HFFc6 (cell line): Measurements from ENCODE around the gene DLGAP4. TPM values are rescaled to one million over a fixed set of nuclear protein-coding genes. Genes with fewer than 3 reads are reported as not detected.

Experiments
- DNase-seq: peaks from one replicate; pipeline ENCODE4 v3.0.0-alpha.2; 2018
- H3K27ac Mint-ChIP-seq: 2 replicates; pipeline ENCODE4 v1.8.0; 2020; ENCODE audit warnings: mild to moderate bottlenecking, mixed read lengths
- H3K27me3 Mint-ChIP-seq: 2 replicates; pipeline ENCODE4 v1.8.0; 2021; ENCODE audit warnings: mild to moderate bottlenecking, moderate library complexity, mixed read lengths; ENCODE audit not compliant: insufficient read depth
- H3K36me3 Mint-ChIP-seq: 2 replicates; pipeline ENCODE4 v1.8.0; 2021; ENCODE audit warnings: low read depth, mixed read lengths
- H3K4me1 Mint-ChIP-seq: 2 replicates; pipeline ENCODE4 v1.8.0; 2020; ENCODE audit warnings: low read depth, mixed read lengths
- H3K4me3 Mint-ChIP-seq: 2 replicates; pipeline ENCODE4 v1.8.0; 2020; ENCODE audit warnings: mild to moderate bottlenecking, moderate library complexity, mixed read lengths
- H3K9me3 Mint-ChIP-seq: 2 replicates; pipeline ENCODE4 v1.8.0; 2020; ENCODE audit warnings: mild to moderate bottlenecking, mixed read lengths
- total RNA-seq, 6 experiments: library from RNA; stranded (reverse); fragmentation: NEBNext Ultra II Directional; extraction: Animal tissue kit (Norgen Biotek cat#: 25700); gene quantifications; 2 replicates in 1 of 6; 3 replicates in 5 of 6; pipeline ENCODE4 v1.2.3, GENCODE V29; 2021
- TF ChIP-seq, protein P1 (sequence below): fragments of 200-600 bp; sonication (generic); IDR thresholded peaks from 2 replicates; pipeline ENCODE4 v1.5.0; 2021; ENCODE audit warnings: antibody characterized with exemption, mild to moderate bottlenecking

Gene DLGAP4
- total RNA-seq, 6 experiments from 2014 or later, result 118 to 150 (median 140) TPM

GRCh38 chr20:36317675-36318074 lies 11.5 kb downstream of the DLGAP4 start:
- Mint-ChIP-seq H3K27ac (no peak overlapping the region), H3K4me3 (no peak overlapping the region), H3K27me3 (peaks cover 26% of the 10 kb centered on the region), H3K9me3 (no peaks in the 10 kb centered on the region), H3K36me3 (no peaks in the 10 kb centered on the region), H3K4me1 (no peaks in the 10 kb centered on the region)
- no peak for DNase-seq
- TF ChIP-seq, protein P1, sequence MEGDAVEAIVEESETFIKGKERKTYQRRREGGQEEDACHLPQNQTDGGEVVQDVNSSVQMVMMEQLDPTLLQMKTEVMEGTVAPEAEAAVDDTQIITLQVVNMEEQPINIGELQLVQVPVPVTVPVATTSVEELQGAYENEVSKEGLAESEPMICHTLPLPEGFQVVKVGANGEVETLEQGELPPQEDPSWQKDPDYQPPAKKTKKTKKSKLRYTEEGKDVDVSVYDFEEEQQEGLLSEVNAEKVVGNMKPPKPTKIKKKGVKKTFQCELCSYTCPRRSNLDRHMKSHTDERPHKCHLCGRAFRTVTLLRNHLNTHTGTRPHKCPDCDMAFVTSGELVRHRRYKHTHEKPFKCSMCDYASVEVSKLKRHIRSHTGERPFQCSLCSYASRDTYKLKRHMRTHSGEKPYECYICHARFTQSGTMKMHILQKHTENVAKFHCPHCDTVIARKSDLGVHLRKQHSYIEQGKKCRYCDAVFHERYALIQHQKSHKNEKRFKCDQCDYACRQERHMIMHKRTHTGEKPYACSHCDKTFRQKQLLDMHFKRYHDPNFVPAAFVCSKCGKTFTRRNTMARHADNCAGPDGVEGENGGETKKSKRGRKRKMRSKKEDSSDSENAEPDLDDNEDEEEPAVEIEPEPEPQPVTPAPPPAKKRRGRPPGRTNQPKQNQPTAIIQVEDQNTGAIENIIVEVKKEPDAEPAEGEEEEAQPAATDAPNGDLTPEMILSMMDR, result no peak

DNA sequence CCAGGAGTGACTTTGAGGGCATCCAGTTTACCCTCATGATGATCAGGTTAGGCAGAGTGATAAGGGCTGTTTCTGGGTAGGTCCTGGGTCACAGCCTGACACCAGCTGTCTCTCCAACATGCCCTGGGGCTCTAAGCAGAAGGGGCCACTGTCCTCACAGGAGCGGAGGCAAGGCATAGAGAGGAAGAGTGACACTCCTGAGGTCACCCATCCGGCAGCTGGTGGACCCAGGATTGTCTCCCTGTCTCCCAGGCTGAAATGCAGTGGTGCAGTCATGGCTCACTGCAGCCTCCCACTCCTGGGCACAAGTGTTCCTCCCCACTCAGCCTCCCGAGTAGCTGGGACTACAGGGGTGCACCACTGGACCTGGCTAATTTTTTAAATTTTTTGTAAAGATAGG lies 12.0 kb downstream of the DLGAP4 start:
- TF ChIP-seq, protein P1, result no peak
- peaks cover 25% of the 10 kb centered on the region for H3K27me3 Mint-ChIP-seq
- no peaks in the 10 kb centered on the region for H3K9me3 Mint-ChIP-seq
- no peaks in the 10 kb centered on the region for H3K36me3 Mint-ChIP-seq
- no peak for DNase-seq
- no peak overlapping the region for H3K4me3 Mint-ChIP-seq
- H3K4me1 Mint-ChIP-seq, result no peaks in the 10 kb centered on the region
- no peak overlapping the region for H3K27ac Mint-ChIP-seq

DNA sequence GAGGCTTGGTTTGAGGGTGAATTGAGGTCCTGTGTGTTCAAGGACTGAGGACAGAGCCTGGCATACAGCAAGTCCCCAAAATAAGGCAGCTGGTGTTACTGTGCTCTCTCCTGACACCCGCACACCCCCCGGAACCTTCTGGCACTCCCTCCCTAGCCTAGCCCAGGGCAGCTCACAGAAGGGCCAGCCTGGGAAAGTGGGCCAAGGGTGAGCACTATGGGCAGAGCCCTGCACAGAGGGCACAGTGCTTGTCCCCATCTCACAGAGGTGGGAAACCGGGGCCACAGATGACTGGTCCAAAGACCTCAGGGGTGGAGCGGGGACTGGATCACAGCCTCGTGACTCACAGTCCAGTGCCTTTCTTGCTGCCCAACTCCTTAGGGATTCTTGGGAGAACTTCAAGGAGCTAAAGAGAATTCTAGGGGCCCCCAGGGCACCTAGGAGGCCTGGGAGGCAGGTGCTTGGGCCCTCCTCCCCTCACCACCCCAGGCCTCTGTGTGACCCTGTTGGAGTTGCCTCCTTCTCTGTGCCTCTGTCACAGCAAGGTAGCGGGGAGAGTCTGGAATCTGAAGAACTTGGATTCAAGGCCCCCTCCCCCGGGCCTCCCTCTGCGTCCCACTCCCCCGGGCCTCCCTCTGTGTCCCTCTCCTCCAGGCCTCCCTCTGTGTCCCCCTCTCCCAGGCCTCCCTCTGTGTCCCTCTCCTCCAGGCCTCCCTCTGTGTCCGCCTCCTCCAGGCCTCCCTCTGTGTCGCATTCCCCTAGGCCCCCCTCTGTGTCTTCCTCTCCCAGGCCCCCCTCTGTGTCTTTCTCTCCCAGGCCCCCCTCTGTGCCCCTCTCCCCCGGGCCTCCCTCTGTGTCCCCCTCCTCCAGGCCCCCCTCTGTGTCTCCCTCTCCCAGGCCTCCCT lies 13.5 kb downstream of the DLGAP4 start:
- Mint-ChIP-seq H3K4me1 (no peaks in the 10 kb centered on the region), H3K4me3 (no peak overlapping the region), H3K27me3 (peaks cover 34% of the 10 kb centered on the region), H3K36me3 (0 out of 2 replicates have a peak, but pooled peaks cover 1% of the 10 kb centered on the region), H3K27ac (no peak overlapping the region), H3K9me3 (peaks cover 2% of the 10 kb centered on the region)
- TF ChIP-seq, protein P1, result no peak
- DNase-seq, result no peak

- H3K27ac Mint-ChIP-seq, result no peak overlapping the region
- no peak for DNase-seq
- H3K27me3 Mint-ChIP-seq, result peaks cover 37% of the 10 kb centered on the region
- H3K4me3 Mint-ChIP-seq, result no peak overlapping the region
- TF ChIP-seq, protein P1, result no peak
- 0 out of 2 replicates have a peak, but pooled peaks cover 6% of the 10 kb centered on the region for H3K36me3 Mint-ChIP-seq
- H3K9me3 Mint-ChIP-seq, result peaks cover 10% of the 10 kb centered on the region
- H3K4me1 Mint-ChIP-seq, result no peaks in the 10 kb centered on the region
Observed at GRCh38 chr20:36320261-36320897, 14.2 kb downstream of the DLGAP4 start.

GRCh38 chr20:36320898-36321695 lies 15.0 kb downstream of the DLGAP4 start:
- H3K4me1 Mint-ChIP-seq, result no peaks in the 10 kb centered on the region
- no peak for DNase-seq
- H3K4me3 Mint-ChIP-seq, result no peak overlapping the region
- H3K27ac Mint-ChIP-seq, result no peak overlapping the region
- peaks cover 14% of the 10 kb centered on the region for H3K9me3 Mint-ChIP-seq
- TF ChIP-seq, protein P1, result no peak
- H3K36me3 Mint-ChIP-seq, result 0 out of 2 replicates have a peak, but pooled peaks cover 6% of the 10 kb centered on the region
- H3K27me3 Mint-ChIP-seq, result peaks cover 37% of the 10 kb centered on the region
